Activated naive CD4-positive, alpha-beta T cell treated with anti-CD3 and anti-CD28 coated beads for 36 hours (primary cell): ENCODE results near the gene IMMP2L. TPM values are rescaled to one million over a fixed set of nuclear protein-coding genes. Genes with fewer than 3 reads are reported as not detected.

Experiments
- CTCF ChIA-PET: fragments of 350-600 bp; sonication (Branson Sonifier 250); formaldehyde crosslinking; loops from one replicate; lab custom pipeline; 2021; ENCODE audit warnings: antibody characterized with exemption; lab: Charles Lee
- DNase-seq: peaks from one replicate; pipeline ENCODE4 v3.0.0-alpha.2; 2020
- H3K27ac Mint-ChIP-seq: one replicate; pipeline ENCODE4 v1.8.0; 2021; ENCODE audit warnings: mild to moderate bottlenecking, mixed read lengths
- H3K27me3 Mint-ChIP-seq: one replicate; pipeline ENCODE4 v1.8.0; 2021; ENCODE audit warnings: low read depth, mixed read lengths
- H3K36me3 Mint-ChIP-seq: one replicate; pipeline ENCODE4 v1.8.0; 2021; ENCODE audit warnings: low read depth, mixed read lengths
- H3K4me1 Mint-ChIP-seq: one replicate; pipeline ENCODE4 v1.8.0; 2021; ENCODE audit warnings: low read depth, mixed read lengths
- H3K4me3 Mint-ChIP-seq: one replicate; pipeline ENCODE4 v1.8.0; 2021; ENCODE audit warnings: mild to moderate bottlenecking, moderate library complexity, mixed read lengths
- H3K9me3 Mint-ChIP-seq: one replicate; pipeline ENCODE4 v1.8.0; 2021; ENCODE audit warnings: mixed read lengths
- intact Hi-C: fragments of 100-400 bp; cut with micrococcal nuclease; formaldehyde crosslinking; loops from one replicate; pipeline ENCODE4 v1.15.1; 2023
- total RNA-seq, 2 experiments: library from RNA; stranded (reverse); gene quantifications; one replicate each; pipeline ENCODE4 v1.2.3, GENCODE V29; 2021

Gene IMMP2L
- total RNA-seq, 2 experiments from 2014 or later, result 24.4 to 26.6 TPM

DNA sequence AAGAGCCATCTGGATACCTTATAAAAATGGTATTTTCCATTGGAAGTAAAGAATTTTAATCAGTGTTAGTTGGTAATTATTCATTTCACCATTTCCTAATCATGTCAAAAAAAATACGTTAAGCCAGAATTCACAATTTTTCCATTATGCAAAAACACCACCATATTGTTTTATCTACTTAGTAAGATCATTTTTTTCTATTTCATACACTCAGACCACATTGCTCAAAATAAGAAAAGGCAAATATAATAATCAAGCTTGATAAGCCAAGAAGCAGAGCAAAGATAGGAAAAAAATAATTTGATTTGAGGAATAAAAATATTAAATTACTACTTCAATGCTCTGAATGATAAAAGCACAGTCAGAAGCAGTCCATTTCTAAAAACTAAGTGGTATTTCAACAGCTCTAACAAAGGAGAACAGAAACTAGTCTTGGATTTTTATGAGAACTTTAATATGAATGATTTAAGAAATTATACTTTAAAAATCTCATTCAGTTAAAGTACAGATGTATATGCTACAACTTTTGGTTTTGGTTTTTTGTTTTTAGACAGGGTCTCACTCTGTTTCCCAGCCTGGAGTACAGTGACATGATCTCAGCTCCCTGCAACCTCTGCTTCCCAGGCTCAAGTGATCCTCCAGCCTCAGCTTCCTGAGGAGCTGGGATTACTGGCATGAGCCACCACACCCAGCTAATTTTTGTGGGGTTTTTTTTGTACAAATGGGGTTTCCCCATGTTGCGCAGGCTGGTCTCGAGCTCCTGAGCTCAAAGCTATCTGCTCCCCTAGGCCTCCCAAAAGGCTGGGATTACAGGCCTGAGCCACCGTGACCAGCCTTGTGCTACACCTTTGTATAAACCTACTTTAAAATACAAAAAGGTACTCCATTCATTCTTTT, 424.7 kb downstream of the IMMP2L start:
- Mint-ChIP-seq H3K9me3 (no peaks in the 10 kb centered on the region), H3K27ac (peak overlapping the region; percentile 92), H3K4me3 (peak overlapping the region; percentile 62), H3K36me3 (no peaks in the 10 kb centered on the region), H3K27me3 (no peaks in the 10 kb centered on the region), H3K4me1 (peaks cover 32% of the 10 kb centered on the region)
- CTCF ChIA-PET, result interaction anchor here (0.7 to 2.3 kb wide), 4 partner anchors 25 to 85 kb away, joined by 3 to 10 read pairs (median 6); no protein-coding TSS in a partner anchor
- peak; percentile 59 for DNase-seq
- intact Hi-C loops, result loop anchor here (1.0 kb wide), 6 partner anchors 24 to 425 kb away; partner anchors contain the start of gene IMMP2L

- Mint-ChIP-seq H3K9me3 (peaks cover 4% of the 10 kb centered on the region), H3K36me3 (peaks cover 1% of the 10 kb centered on the region), H3K4me3 (no peak overlapping the region), H3K27me3 (no peaks in the 10 kb centered on the region), H3K4me1 (peaks cover 5% of the 10 kb centered on the region), H3K27ac (no peak overlapping the region)
- intact Hi-C loops, result no loop called here
- DNase-seq, result no peak
- CTCF ChIA-PET, result no interaction called here
These were observed 429.5 kb downstream of the IMMP2L start for GRCh38 chr7:111132833-111133232.

- no peaks in the 10 kb centered on the region for H3K4me1 Mint-ChIP-seq
- CTCF ChIA-PET, result no interaction called here
- intact Hi-C loops, result no loop called here
- no peak for DNase-seq
- H3K27ac Mint-ChIP-seq, result no peak overlapping the region
- no peak overlapping the region for H3K4me3 Mint-ChIP-seq
- peaks cover 9% of the 10 kb centered on the region for H3K36me3 Mint-ChIP-seq
- no peaks in the 10 kb centered on the region for H3K27me3 Mint-ChIP-seq
- peaks cover 14% of the 10 kb centered on the region for H3K9me3 Mint-ChIP-seq
These were observed 432.9 kb downstream of the IMMP2L start for GRCh38 chr7:111129435-111129834.

- no peaks in the 10 kb centered on the region for H3K27me3 Mint-ChIP-seq
- CTCF ChIA-PET, result no interaction called here
- intact Hi-C loops, result no loop called here
- peaks cover 25% of the 10 kb centered on the region for H3K9me3 Mint-ChIP-seq
- H3K36me3 Mint-ChIP-seq, result peaks cover 25% of the 10 kb centered on the region
- H3K4me1 Mint-ChIP-seq, result no peaks in the 10 kb centered on the region
- H3K27ac Mint-ChIP-seq, result no peak overlapping the region
- H3K4me3 Mint-ChIP-seq, result no peak overlapping the region
- DNase-seq, result no peak
These were observed 435.3 kb downstream of the IMMP2L start for GRCh38 chr7:111126987-111127386.

- peaks cover 38% of the 10 kb centered on the region for H3K36me3 Mint-ChIP-seq
- CTCF ChIA-PET, result no interaction called here
- peaks cover 37% of the 10 kb centered on the region for H3K4me1 Mint-ChIP-seq
- no peak overlapping the region for H3K4me3 Mint-ChIP-seq
- H3K9me3 Mint-ChIP-seq, result peaks cover 7% of the 10 kb centered on the region
- intact Hi-C loops, result no loop called here
- DNase-seq, result no peak
- H3K27me3 Mint-ChIP-seq, result no peaks in the 10 kb centered on the region
- H3K27ac Mint-ChIP-seq, result peak overlapping the region; percentile 15
These were observed 446.3 kb downstream of the IMMP2L start for GRCh38 chr7:111115966-111116365.

DNA sequence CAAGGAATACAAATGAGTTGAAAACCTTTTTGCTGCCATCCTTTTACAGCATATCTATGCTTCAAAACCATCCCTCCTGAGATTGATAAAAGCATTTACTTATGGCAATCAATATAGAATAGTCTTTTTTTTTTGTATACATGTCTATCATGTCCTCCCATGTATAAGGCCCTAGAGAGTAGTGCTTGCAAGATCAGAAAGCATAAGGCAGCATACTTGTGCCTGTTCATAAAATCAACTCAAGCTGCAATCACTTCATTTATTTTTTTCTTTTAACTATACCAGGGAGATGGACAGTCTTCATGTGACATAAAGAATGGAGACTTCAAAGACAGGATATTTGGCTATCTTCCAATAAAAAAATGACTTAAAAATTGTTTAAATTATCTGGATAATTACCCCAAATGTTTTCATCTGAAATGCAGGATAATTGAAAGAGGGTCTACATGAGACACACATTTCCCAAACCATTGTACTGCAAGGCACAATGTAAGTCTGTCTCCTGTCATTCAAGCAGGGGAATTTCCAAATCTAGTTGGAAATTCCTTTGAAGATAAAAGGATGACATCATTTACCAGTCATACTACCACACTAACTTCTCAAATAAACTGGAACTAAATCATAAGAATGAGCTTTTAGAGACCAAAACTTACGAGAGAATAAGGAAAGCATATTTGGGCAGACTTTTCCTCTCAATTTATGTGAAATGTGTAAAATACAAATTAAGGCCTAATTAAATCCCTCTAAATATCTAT, 448.9 kb downstream of the IMMP2L start:
- Mint-ChIP-seq H3K36me3 (peaks cover 28% of the 10 kb centered on the region), H3K4me3 (no peak overlapping the region), H3K4me1 (peaks cover 42% of the 10 kb centered on the region), H3K9me3 (peaks cover 1% of the 10 kb centered on the region), H3K27ac (peak overlapping the region; percentile 84), H3K27me3 (no peaks in the 10 kb centered on the region)
- DNase-seq, result no peak
- intact Hi-C loops, result loop anchor here (1.0 kb wide), 1 partner anchor 25 kb away; no protein-coding TSS in a partner anchor
- CTCF ChIA-PET, result interaction anchor here (0.7 to 1.6 kb wide), 2 partner anchors 11 to 25 kb away, joined by 3 to 7 read pairs; no protein-coding TSS in a partner anchor

GRCh38 chr7:111112439-111112838, 449.9 kb downstream of the IMMP2L start:
- Mint-ChIP-seq H3K27me3 (no peaks in the 10 kb centered on the region), H3K4me1 (peaks cover 47% of the 10 kb centered on the region), H3K9me3 (peaks cover 1% of the 10 kb centered on the region), H3K4me3 (no peak overlapping the region), H3K27ac (peak overlapping the region; percentile 53), H3K36me3 (peaks cover 23% of the 10 kb centered on the region)
- intact Hi-C loops, result no loop called here
- CTCF ChIA-PET, result interaction anchor here (1.6 to 1.7 kb wide), 2 partner anchors 13 to 26 kb away, joined by 7 to 9 read pairs; no protein-coding TSS in a partner anchor
- DNase-seq, result no peak

DNA sequence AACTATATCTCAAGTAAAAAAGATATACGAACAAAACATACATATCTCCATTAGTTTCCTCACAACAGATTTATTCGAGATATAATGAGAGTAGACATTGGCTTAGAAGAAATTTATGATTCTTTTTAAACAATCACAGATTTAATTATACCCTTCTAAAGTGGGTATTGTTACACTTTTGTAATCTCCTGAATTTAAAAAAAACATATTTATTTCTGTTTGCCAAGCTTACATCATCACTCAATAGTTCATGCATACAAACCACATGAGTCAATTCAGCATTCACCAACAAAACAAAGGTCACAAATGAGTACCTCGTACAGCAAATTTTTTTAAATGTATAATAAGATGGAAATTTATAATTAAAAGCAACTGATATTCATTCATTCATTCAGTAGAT, 453.8 kb downstream of the IMMP2L start:
- peaks cover 57% of the 10 kb centered on the region for H3K4me1 Mint-ChIP-seq

GRCh38 chr7:111108000-111108399, 454.3 kb downstream of the IMMP2L start:
- CTCF ChIA-PET, result interaction anchor here (0.9 kb wide), 1 partner anchor 9 kb away, joined by 4 read pairs; no protein-coding TSS in a partner anchor
- Mint-ChIP-seq H3K4me1 (peaks cover 57% of the 10 kb centered on the region), H3K36me3 (peaks cover 25% of the 10 kb centered on the region), H3K9me3 (peaks cover 1% of the 10 kb centered on the region), H3K27me3 (no peaks in the 10 kb centered on the region), H3K4me3 (no peak overlapping the region), H3K27ac (no peak overlapping the region)
- intact Hi-C loops, result loop anchor here (1.0 kb wide), 1 partner anchor 14 kb away; no protein-coding TSS in a partner anchor
- no peak for DNase-seq

More for the DNA sequence above, 453.8 kb downstream of the IMMP2L start:
- intact Hi-C loops, result loop anchor here (1.0 kb wide), 1 partner anchor 14 kb away; no protein-coding TSS in a partner anchor
- Mint-ChIP-seq H3K9me3 (peaks cover 1% of the 10 kb centered on the region), H3K36me3 (peaks cover 22% of the 10 kb centered on the region), H3K27ac (no peak overlapping the region), H3K4me3 (no peak overlapping the region), H3K27me3 (no peaks in the 10 kb centered on the region)
- DNase-seq, result no peak
- CTCF ChIA-PET, result interaction anchor here (0.9 kb wide), 1 partner anchor 10 kb away, joined by 4 read pairs; no protein-coding TSS in a partner anchor

GRCh38 chr7:111107579-111107978, 454.7 kb downstream of the IMMP2L start:
- H3K27me3 Mint-ChIP-seq, result no peaks in the 10 kb centered on the region

DNA sequence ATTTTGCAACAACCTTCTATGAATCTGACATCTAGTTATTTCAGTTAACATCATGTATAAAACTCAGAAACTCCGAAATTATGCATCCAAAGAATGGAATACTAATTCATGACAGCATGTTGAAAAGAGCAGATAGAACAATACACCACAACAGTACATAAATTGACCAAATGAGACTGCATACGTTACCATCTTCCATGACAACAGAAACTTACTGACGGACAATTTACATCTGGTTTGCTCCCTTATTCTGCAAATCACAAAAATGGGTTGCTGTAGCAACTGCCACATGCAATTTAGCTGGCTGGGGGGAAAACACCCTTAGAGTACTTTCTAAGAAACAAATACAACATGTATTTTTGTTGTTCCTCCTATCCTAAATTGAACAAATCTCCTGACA, 457.0 kb downstream of the IMMP2L start:
- Mint-ChIP-seq H3K9me3 (no peaks in the 10 kb centered on the region), H3K4me1 (peaks cover 61% of the 10 kb centered on the region), H3K4me3 (no peak overlapping the region), H3K27me3 (no peaks in the 10 kb centered on the region), H3K36me3 (peaks cover 34% of the 10 kb centered on the region), H3K27ac (no peak overlapping the region)
- intact Hi-C loops, result no loop called here
- DNase-seq, result no peak
- CTCF ChIA-PET, result interaction anchor here (0.8 kb wide), 1 partner anchor 22 kb away, joined by 3 read pairs; no protein-coding TSS in a partner anchor

More at GRCh38 chr7:111107579-111107978, 454.7 kb downstream of the IMMP2L start:
- CTCF ChIA-PET, result interaction anchor here (0.9 kb wide), 1 partner anchor 9 kb away, joined by 4 read pairs; no protein-coding TSS in a partner anchor
- intact Hi-C loops, result no loop called here
- Mint-ChIP-seq H3K27ac (no peak overlapping the region), H3K4me1 (peaks cover 55% of the 10 kb centered on the region), H3K36me3 (peaks cover 25% of the 10 kb centered on the region), H3K9me3 (peaks cover 1% of the 10 kb centered on the region), H3K4me3 (no peak overlapping the region)
- DNase-seq, result no peak

- Mint-ChIP-seq H3K4me1 (peaks cover 61% of the 10 kb centered on the region), H3K27ac (peak overlapping the region; percentile 31)
These were observed 457.6 kb downstream of the IMMP2L start for GRCh38 chr7:111104710-111105109.

More at GRCh38 chr7:111104710-111105109, 457.6 kb downstream of the IMMP2L start:
- no peaks in the 10 kb centered on the region for H3K27me3 Mint-ChIP-seq
- peaks cover 33% of the 10 kb centered on the region for H3K36me3 Mint-ChIP-seq
- intact Hi-C loops, result no loop called here
- no peak overlapping the region for H3K4me3 Mint-ChIP-seq
- DNase-seq, result no peak
- no peaks in the 10 kb centered on the region for H3K9me3 Mint-ChIP-seq
- CTCF ChIA-PET, result no interaction called here
